Stimulated activated CD4-positive, alpha-beta T cell treated with anti-CD3 and anti-CD28 coated beads, TNF-alpha, amount 100 ng/mL, for 24 hours (primary cell): Measurements from ENCODE around the gene SLC8A2.

Experiments used
- DNase-seq, 3 experiments: peaks; one replicate each; pipeline ENCODE4 v3.0.0-alpha.2; 2020; ENCODE audit warnings: low read depth in 3 of 3

The SLC8A2 gene

DNA sequence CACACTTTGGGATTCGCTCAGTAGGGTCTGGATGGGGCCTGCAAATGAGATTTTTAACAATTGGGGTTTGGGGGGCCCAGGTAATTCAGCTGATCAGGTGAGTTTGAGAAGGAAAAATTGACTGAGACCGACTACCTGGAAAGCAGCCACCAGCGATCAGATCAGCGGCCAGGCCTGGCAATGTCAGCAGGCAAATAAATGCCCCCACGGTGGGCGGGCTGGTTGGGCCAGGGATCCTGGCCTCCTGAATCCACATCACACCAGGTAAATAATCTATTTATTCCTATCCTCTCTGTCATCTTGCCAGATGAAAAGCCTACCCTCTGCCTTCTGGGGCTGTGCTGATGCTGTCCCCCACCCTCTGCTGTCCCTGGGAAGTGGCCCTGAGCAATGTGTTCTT, 33.8 kb upstream of the SLC8A2 start:
- no peak for DNase-seq

DNA sequence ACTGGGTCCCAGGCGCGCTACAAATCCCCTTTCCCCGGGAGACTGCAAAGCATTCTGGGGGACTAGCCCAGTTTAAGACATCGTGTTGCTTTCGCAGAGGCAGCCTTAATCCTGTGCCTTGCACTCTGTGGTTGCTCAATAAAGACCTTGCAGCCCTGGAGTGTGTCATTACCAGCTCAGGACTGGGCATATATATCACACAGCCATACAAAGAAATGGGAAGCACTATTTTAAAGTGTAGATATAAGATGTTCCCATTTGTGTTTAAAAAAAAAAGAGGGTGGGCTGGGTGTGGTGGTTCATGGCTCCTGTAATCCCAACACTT, 32.1 kb upstream of the SLC8A2 start:
- DNase-seq: no peak

DNA sequence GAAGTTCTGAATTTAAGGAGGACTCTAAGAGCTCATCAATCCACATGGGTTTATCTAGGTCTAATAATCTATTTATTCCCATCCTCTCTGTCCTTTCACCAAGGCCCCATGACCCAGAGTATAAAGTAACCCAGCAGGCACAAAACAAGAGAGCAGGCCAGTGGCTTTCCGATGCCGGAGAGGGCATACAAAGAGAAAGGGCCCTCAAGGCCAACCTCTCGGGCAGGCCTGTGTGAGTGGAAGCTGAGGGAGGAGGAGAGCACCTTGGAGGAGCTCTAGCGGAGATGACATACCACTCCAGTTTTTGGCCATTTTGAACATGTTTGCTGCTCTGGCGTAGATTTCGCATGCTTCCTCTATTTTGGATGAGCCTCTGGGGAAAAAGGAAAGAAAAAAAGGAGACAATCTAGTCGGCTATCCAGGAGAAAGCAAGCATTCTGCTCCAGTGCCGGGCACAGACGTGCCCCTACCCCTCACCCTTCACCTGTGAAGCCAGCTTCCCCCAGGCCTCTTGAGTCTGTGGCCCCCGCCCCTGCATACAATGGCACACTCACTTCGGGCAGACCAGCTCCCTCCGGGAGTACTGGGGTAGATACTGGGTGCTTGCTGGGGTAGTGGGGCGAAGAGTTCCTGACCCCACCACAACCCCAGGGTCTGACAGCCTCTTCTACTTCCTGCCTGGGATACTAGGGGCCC, 31.6 kb upstream of the SLC8A2 start:
- DNase-seq: no peak

DNA sequence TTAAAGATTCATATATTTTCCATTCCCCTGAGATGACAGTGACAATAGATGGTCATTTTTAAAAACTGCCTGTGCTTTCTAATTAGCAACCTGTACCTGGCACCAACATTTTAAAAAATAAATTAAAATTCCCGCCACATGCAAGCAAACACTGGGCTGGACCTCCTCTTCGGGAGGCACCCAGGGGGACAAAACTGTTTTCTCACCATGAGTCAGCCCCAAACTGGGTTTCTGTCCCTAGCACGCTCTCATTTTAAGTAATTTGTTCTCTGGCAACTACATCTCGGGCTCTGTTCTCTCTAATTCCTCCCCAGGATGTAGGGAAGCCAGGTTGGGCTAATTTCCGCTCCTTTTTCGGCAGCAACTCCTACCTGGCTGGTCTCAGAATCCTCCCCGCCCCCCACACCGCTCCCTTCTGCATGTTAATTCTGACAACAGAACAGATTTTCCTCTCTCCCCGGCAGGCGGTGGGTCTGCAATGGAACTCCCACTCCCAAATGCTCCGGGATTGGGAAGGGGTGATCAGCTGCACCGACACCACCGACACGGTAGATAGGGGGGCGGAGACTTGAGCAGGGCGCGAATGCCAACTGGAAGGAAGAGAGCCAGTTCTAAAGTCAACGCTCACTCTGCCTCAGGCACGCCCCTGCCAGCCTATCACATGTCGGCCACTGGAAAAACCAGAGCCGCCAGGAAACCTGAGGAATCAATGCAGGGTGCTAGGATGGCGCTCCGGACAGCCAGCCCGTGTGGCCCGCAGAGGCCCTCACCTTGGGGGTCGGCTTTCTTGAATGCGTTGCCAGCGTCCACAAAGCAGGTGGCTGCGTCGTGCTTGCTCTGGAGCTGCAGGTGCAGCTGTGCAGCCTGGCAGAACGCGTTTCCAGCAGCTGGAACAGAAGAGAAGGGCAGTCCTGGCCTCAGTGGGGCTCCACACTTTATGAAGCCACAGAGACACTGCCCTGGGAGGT, 28.5 kb upstream of the SLC8A2 start:
- no peak for DNase-seq

DNA sequence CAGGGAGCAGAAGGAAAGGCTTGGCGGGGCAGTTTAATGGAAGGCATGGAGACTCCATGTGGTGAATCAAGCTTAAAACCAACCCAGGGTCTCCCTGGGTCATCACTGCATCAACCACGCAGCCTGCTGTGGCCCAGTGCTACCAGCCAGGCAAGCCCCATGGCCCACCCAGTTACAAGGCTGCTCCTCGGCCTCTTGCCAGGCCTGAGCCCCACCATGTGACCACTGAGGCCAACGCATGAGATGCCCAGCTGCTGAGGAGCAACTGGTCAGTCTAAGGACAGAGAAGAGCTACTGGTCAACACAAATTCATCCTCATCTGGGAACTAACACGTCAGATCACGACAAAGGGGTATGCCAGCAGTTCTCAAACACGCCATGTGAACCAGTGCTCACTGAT, 27.7 kb upstream of the SLC8A2 start:
- DNase-seq: no peak

DNA sequence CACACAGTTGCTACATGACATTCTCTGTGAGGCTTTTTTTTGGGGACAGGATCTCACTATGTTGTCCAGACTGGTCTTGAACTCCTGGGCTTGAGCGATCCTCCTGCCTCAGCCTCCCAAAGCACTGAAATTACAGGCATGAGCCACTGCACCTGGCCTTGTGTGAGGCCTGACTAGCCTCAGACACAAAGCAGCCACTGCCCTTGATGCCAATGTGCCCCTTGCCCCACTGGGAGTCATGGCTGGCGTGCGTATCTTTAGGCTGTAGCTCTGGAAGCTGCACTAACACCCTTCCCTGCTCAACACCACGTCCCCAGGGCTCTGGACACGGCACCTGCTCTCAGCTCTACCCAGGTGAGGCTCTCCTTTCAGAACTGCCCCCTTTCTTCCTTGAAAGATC, 26.9 kb upstream of the SLC8A2 start:
- no peak for DNase-seq

DNA sequence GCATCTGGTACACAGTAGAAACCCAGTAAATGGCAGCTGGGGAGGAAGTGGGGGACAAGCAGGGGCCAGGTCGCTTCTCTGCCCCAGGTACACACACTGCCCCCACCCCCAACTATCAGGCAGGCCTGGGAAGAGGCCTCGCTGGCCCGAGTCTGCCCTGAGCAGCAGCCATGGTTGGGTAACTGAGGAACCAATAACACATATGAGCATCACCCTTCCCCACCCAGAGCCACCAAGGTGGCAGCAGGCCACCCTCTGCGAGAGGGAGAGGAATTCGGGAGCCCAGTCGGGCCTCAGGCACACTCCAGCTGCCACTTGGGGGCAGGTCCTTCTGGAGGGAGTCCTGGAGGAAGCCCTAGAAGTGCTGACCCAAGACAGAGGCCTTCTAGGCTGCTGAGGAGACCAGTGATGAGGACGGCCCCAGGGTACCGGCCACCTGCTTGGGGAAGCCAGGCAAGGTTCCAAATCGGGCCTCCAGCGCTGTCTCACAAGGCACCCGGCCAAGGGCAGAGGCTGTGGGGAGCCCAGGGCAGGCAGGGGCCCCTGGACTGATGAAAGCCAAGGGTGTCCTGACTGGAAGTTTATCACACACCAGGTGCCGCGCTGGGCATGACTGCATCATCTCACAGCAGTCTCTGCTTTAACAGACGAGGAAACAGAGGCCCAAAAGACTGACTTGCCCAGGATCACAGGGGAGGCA, 26.3 kb upstream of the SLC8A2 start:
- DNase-seq: no peak

DNA sequence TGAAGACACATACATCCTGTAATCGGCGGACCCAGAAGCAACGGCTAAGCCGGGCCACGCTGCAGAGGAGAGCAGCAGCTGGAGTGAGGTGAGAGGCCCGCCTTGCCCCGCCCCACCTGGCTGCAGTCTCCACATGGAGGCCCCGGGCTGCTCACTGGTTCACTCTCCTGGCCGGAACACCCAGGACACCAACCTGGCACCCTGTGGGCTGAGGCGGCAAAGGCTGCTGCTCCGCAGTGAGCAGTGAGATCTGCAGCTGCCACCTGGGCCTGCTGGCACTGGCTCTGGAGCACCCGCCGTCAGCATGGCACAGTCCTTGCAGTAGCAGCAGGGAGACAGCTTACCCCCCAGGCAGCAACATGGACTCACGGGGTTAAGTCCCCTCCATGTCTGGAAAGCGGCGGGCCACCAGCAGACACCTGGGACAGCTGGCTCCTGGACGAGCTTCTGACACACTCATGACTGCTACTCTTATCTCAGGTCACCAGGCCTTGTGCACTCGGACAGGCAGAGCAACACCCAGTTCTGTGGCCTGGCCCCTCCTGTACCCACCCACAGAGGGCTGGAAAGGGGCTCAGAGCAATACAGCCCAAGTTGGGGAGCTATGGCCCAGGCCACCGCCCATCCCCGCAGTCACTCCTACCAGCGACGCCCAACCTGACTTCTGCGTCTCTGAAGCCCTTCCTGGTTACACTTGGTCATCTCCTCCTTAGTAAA, 25.5 kb upstream of the SLC8A2 start:
- DNase-seq: no peak

DNA sequence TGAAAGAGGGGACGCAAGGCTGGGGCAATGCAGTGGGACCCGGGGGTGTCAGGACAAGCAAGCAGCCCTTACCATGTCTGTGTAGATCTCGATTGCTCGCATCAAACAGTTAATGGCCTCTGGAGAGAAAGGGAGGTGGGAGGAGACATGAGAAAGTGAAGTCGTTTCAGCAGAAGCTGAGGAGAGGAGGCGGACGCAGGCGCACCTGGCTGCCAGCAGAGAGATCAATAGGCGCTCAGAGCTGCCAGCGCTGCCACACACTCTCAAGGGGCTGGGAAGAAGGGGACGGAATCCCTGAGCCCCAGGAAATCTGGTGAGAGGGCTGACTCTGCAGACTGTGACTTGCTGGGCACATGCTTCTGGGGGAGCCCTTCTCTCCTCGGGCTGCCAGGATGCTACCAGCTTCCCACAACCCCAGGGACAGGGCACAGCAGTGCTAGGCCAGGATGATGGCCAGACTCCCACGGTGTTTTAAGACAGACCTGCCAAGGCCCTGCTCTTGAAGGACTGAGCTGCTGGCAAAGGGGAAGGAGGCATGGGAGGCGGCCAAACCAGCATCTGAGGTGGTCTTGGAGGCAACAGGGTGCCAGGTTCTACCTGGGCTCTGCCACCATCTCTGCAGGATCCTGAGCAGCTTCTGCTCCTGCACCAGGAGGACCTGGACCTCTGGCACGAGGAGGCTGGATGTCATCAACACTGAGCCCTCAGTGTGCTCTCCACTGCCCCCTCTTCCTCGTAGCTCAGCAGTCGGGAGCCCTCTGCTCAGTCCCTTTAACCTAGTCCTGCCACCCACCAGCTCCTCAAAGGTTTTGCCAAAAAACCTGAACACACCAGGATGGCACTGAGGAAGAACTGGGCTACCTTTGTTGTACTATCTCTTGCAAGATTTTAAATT, 24.0 kb upstream of the SLC8A2 start:
- no peak for DNase-seq

DNA sequence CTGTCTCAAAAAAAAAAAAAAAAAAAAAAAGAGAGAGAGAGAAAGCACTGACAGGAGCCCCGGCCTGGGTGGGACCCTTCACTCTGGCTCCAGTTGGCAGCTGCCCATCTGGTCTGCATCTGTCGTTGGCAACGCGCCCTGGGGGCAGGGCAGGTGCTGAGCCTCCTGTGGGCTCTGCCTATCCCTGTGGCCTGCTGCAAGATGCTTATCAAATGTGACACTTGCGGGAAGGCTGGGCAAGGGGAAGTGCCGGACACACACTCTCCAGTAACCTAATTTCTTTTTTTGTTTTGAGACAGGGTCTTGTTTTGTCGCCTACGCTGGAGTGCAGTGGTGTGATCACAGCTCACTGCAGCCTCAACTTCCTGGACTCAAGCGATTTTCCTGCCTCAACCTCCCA, 23.0 kb upstream of the SLC8A2 start:
- DNase-seq: no peak

DNA sequence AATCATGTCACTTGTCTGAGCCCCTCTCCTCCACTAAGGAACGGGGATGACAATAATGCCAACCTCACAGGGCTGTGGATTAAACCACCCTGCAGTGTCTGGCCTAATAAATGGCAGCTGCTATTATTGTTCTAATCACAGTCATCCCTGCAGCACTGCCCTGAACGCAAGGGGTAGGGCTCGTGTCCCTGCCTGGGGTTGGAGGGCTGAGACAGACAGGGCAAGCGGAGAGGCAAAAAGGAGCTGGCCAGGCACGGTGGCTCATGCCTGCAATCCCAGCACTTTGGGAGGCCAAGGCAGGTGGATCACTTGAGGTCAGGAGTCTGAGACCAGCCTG, 22.5 kb upstream of the SLC8A2 start:
- DNase-seq: no peak

DNA sequence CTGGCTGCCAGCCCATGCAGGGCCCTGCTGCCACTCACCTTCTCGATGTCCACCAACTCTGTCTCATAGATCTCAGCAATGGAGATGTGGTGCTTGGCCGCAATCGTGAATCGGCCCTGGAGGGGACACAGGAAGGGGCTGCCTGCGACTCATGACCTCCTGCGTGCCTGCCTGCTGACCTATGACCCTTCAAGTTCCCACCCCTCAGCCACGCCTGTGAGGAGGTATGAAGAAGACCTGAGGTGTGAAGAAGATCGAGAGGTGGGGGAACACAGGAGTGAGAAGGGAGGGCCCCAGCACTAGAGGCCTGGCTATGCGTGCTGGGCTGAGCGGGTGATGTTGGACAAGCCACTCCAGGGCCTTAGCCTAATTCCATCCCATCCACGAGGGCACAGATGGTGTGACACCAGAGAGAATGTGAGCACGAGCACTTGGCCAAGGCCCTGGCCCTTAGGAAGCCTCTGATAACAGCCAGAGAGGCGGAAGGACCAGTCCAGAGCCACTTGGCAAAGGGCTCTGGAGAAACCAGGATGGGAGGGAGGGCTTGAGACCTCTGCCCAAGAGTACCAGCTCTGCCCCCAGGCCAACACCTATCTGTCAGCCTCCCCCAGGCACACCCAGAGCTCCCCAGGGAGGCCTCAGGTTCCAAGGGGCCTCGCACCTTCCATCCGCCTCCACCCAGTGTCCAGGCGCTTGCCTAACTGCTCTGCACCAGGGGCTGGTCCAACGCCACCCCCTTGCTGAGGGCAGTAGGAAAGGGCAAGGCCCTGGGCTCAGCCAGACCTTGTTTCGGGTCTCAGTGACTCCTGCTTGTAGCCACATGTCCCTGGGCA, 21.9 kb upstream of the SLC8A2 start:
- DNase-seq: no peak

DNA sequence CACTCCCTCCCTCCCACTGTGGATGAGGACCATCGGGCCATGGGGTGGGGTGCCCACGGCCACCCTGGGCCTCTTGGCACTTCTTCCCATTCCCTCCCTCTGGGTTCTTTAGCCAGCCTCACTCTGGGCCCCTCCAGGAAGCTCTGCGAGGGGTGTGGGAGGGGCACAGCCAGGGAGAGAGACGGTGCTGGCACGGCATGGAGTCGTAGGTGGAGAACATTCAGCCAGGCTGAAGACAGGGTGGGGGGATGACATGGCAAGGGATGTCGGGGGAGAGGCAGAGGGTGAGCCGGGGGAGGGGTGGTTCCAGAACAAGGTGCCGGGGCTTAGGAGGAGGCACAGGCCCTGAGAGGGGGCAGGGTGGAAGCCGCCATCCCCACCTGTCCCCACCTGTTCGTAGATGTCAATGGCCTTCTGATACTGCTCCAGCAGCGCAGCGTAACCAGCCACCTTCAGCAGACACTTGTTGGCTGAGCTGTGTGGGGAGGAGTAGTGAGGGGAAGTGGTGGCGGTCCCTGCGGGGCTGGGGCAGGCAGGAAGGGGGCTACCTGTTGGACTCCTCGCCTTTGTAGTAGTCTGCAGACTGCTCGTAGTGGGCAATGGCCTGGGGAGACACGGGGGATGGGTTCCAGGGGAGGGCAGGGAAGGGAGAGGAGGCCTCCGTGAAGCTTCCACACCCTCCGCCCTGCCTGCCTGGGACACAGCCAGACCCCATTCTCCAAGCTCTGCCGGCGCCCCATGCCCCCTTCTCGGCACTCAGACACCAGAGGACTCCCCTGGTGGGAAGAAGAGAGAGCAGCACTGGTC, 21.1 kb upstream of the SLC8A2 start:
- no peak for DNase-seq

DNA sequence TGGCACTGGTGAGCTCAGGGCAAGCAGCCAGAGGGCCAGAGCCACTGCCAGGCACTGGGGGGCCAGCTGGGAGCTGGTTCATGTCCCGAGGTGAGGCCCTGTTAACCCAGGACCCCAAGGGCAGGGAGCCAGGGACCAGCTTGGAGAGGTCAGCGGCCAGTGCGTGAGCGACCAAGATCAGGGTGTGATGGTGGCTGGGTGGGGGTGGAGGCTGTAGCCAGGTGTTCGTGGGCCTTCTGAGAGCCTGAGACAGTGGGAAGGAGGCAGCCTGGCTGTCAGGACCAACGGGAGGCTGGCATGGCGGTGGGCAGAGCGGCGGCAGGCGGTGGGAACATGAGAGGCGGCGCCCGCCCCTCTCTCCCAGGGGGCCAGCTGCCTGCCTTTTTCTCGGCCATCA, 20.4 kb upstream of the SLC8A2 start:
- no peak for DNase-seq

DNA sequence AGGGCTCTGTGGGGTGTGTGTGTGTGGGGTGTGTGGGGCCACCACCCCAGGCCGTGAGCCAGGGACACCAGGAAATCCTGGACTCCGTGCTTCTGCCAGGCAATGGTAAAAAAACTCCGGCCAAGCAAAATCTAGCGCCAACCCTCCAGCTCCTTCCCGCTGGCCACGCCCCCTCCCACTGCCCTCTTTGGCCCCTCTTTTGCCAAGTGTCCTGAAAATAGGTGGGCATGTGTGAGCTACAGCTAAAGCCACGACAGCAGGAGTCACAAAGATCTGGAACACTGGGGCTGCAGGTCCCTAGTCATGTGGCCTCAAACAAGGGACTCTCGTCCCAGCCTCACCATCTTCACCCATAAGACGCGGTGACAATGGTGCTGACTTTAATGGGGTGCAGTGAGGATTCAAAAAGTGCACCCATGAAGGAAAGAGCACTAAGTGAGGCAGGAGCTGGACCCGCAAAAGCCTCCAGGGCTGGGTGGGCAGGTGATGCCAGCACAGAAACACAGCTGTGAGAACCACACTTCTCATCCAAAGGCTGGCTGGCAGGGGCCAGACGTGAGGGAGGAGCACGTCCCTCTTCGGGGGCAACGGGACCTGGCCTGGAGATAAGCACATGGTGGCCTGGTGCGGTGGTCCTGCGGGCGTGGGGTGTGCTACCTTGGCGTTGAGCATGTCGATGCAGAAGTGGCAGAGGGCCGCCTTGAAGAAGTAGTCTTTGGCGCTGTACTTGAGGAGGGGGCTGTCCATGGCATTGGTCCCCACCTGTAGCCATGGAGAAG, 19.9 kb upstream of the SLC8A2 start:
- DNase-seq: no peak

DNA sequence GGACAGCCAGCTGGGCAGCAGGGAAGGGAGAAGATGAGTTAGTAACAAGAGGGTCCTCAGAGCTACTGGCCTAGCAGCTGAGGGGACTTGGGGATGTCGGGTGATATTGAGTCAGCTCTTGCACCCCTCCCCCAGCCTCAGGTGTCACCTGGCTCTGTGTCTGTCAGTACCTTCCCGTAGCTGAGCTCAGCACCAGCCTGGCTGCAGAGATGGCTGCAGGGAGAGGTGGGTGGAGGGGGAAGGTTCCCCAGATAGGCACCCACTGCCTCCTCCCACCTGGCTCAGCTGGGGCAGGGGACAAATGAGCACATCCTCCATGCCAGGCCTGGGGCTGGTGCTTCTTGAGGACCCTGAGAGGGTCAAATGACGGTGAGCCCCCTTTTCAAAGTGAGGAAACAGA, 19.2 kb upstream of the SLC8A2 start:
- DNase-seq: no peak

DNA sequence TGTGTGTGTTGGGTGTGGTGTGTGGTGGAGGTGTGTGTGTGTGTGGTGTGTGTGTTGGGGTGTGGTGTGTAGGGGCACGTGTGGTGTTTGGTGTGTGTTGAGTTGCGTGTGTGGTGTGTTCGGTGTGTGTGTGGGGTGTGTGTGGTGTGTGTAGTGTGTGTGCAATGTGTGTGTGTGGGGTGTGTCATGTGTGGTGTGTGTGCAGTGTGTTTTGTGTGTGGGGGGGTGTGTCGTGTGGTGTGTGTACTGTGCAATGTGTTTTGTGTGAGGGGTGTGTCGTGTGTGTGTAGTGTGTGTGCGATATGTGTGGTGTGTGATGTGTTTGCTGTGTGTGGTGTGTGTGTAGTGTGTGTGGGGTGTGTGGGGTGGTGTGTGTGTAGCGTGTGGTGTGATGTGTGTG, 18.3 kb upstream of the SLC8A2 start:
- DNase-seq: no peak

DNA sequence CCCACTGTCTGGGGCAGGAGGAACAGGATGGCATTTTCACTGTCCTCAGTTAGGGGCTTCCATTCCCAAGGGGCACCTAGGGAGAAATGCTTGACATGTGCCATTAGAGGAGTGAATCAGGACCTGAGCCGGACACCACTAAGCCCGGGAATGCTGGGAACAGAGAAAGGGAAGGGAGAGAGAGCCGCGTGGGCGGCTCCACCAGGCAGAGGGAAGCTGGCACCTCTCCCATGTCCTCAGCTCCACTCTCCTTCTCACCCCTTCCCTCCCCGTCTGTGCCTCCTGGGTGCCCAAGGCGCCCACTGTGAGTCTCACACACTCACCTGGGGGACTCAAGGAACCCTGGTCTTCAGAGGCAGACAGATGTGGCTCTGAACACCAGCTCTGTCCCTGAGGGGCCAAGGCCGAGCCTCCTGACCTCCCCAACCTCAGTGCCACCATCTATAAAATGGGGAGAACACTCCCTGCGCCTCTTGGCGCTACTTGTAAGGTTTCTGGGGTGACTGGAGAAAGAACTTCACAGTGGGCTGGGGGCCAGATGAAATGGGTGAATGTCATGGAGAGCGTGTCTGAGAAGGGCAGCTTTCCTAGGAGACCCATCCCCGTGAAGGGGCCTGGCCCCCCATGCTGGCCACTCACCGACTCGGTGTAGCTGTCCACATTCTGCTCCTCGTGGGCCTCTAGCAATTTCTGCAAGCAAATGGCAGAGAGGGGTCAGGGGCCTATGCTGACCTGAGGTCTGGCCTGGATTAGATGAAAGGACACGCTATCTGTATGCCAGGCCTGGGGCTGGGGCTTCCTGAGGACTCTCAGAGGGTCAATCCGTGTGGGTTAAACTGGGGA, 17.6 kb upstream of the SLC8A2 start:
- DNase-seq: no peak
